Sigmoid colon (tissue), 7 donors: ENCODE measurements around the gene SNIP1. TPM values are rescaled to one million over a fixed set of nuclear protein-coding genes. Genes with fewer than 3 reads are reported as not detected.

Experiments used
- DNase-seq: peaks from one replicate; pipeline ENCODE4 v3.0.0-alpha.2; 2019
- H3K27ac ChIP-seq, 4 donors: fragments of 200-600 bp; sonication (generic); one replicate each; pipeline ENCODE4 v1.5.1; 2016 to 2019; ENCODE audit warnings: mild to moderate bottlenecking in 1 of 4
- H3K27me3 ChIP-seq, 3 donors: fragments of 200-600 bp; sonication (generic); one replicate each; pipeline ENCODE4 v1.5.1; 2019; ENCODE audit warnings: mild to moderate bottlenecking in 1 of 3
- H3K36me3 ChIP-seq, 4 donors: fragments of 200-600 bp; sonication (generic); one replicate each; pipeline ENCODE4 v1.5.1; 2016 to 2019
- H3K4me1 ChIP-seq, 4 donors: fragments of 200-600 bp; sonication (generic); one replicate each; pipeline ENCODE4 v1.5.1; 2017 to 2019
- H3K4me3 ChIP-seq, 4 donors: fragments of 200-600 bp; sonication (generic); one replicate each; pipeline ENCODE4 v1.5.1; 2017 to 2019; ENCODE audit warnings: mild to moderate bottlenecking in 2 of 4, moderate library complexity in 1 of 4
- H3K9me3 ChIP-seq, 4 donors: fragments of 200-600 bp in 3 of 4; sonication (generic) in 3 of 4; one replicate each; pipeline versions ENCODE4 v1.5.1 to v1.6.1; 2013 to 2019
- CTCF ChIP-seq, 4 experiments: fragments of 450-650 bp in 3 of 4; fragments of 200-600 bp in 1 of 4; IDR thresholded peaks; one replicate each; pipeline ENCODE4 v1.5.1; 2016 to 2019; ENCODE audit warnings: antibody characterized with exemption in 4 of 4, mild to moderate bottlenecking in 3 of 4, moderate library complexity in 2 of 4
- EP300 ChIP-seq, 4 donors: sonication (generic); formaldehyde crosslinking; IDR thresholded peaks; one replicate each; pipeline ENCODE4 v1.6.1; 2017; ENCODE audit warnings: antibody characterized with exemption in 4 of 4
- POLR2A ChIP-seq, 2 donors: fragments of 450-650 bp; IDR thresholded peaks; one replicate each; pipeline ENCODE4 v1.6.1; 2016; ENCODE audit warnings: antibody characterized with exemption in 2 of 2, mild to moderate bottlenecking in 2 of 2, moderate library complexity in 2 of 2
- POLR2AphosphoS5 ChIP-seq, 4 donors: sonication (generic); formaldehyde crosslinking; IDR thresholded peaks; one replicate each; pipeline ENCODE4 v1.6.1; 2017; ENCODE audit warnings: antibody characterized with exemption in 4 of 4
- WGBS, 2 donors: extraction: QIAGEN DNeasy Blood & Tissue Kit; methylation state at CpG; one replicate each; pipeline ENCODE4 v1.1.7; 2013; 5-methylcytosine and 5-hydroxymethylcytosine counted together
- intact Hi-C: fragments of 100-400 bp; cut with DNase I; formaldehyde crosslinking; loops from one replicate; pipeline ENCODE4 v1.15.1; 2023
- polyA plus RNA-seq, 3 donors: library from polyadenylated mRNA; stranded (reverse); fragments of 200-250 nt; gene quantifications; one replicate each; pipeline ENCODE4 v1.2.3, GENCODE V29; 2013
- total RNA-seq, 4 donors: library from RNA; depleted of rRNA; stranded (reverse); fragments of >200 nt; gene quantifications; one replicate each; pipeline ENCODE4 v1.1.0, GENCODE V29; 2016
- donor health status: healthy with polysubstance abuse.
- donor health status: Bipolar disorder and iron deficiency.
- donor health status: healthy.

Gene SNIP1
- total and polyA plus RNA-seq, 7 donors = 3.6 to 20.4 (median 7.2) TPM

GRCh38 chr1:37559080-37559479, 5.0 kb upstream of the SNIP1 start:
- Histone ChIP-seq H3K4me3 (no peak overlapping the region), H3K4me1 (peaks cover 0 to 21% (median 16%) of the 10 kb centered on the region in 4 donors), H3K27me3 (no peaks in the 10 kb centered on the region), H3K9me3 (no peaks in the 10 kb centered on the region), H3K36me3 (peaks cover 0 to 4% (median 0%) of the 10 kb centered on the region in 4 donors), H3K27ac (no peak overlapping the region)
- 88 to 89% methylated on average over 7 of the region's 7 CpGs for WGBS, 2 donors
- DNase-seq = no peak
- TF ChIP-seq CTCF (IDR thresholded peaks at IDR 0.05) (no peak), EP300 (IDR thresholded peaks at IDR 0.05) (no peak), POLR2A (IDR thresholded peaks at IDR 0.05) (no peak), POLR2AphosphoS5 (IDR thresholded peaks at IDR 0.05) (no peak)
- intact Hi-C loops = loop anchor here (5.0 kb wide), 1 partner anchor 62 kb away; no protein-coding TSS in a partner anchor

- peaks cover 0 to 4% (median 0%) of the 10 kb centered on the region in 4 donors for H3K36me3 ChIP-seq
- no peak for TF ChIP-seq POLR2A (IDR thresholded peaks at IDR 0.05)
- TF ChIP-seq CTCF (IDR thresholded peaks at IDR 0.05) = no peak
- no peak for TF ChIP-seq EP300 (IDR thresholded peaks at IDR 0.05)
- no peak for TF ChIP-seq POLR2AphosphoS5 (IDR thresholded peaks at IDR 0.05)
- no peak for DNase-seq
- 92 to 96% methylated on average over 1 of the region's 1 CpG for WGBS, 2 donors
- no peaks in the 10 kb centered on the region for H3K9me3 ChIP-seq
- no peak overlapping the region for H3K4me3 ChIP-seq
- H3K4me1 ChIP-seq = peaks cover 0 to 22% (median 19%) of the 10 kb centered on the region in 4 donors
- no peaks in the 10 kb centered on the region for H3K27me3 ChIP-seq
- intact Hi-C loops = loop anchor here (5.0 kb wide), 1 partner anchor 61 kb away; no protein-coding TSS in a partner anchor
- H3K27ac ChIP-seq = no peak overlapping the region
These were observed 4.3 kb upstream of the SNIP1 start for GRCh38 chr1:37558411-37558810.

- 83 to 88% methylated on average over 3 of the region's 3 CpGs for WGBS, 2 donors
These were observed 3.3 kb upstream of the SNIP1 start for GRCh38 chr1:37557402-37557801.

GRCh38 chr1:37556712-37557196, 2.7 kb upstream of the SNIP1 start, which contains the start of gene DNALI1:
TSS of gene DNALI1 (plus strand) at chr1:37556940. CDS start at chr1:37556995, 55 bp downstream.
- Histone ChIP-seq H3K27ac (peak within 1 kb of the TSS; percentile 60 to 77 (median 67)), H3K9me3 (no peaks in the 10 kb centered on the region), H3K4me3 (peak within 1 kb of the TSS; percentile 28 to 48 (median 42)), H3K27me3 (no peaks in the 10 kb centered on the region), H3K36me3 (peaks cover 0 to 7% (median 0%) of the 10 kb centered on the region in 4 donors), H3K4me1 (peaks cover 0 to 39% (median 30%) of the 10 kb centered on the region in 4 donors)
- intact Hi-C loops = loop anchor here (5.0 kb wide), 1 partner anchor 59 kb away; no protein-coding TSS in a partner anchor
- TF ChIP-seq POLR2A (IDR thresholded peaks at IDR 0.05) (no peak), CTCF (IDR thresholded peaks at IDR 0.05) (peak in 1 of 4 experiments; percentile 5), POLR2AphosphoS5 (IDR thresholded peaks at IDR 0.05) (peak in 3 of 4 donors; percentile 23 to 53 (median 46)), EP300 (IDR thresholded peaks at IDR 0.05) (no peak)
- DNase-seq = peak; percentile 96
- WGBS, 2 donors = 20 to 26% methylated on average over 31 of the region's 31 CpGs

More at GRCh38 chr1:37557402-37557801, 3.3 kb upstream of the SNIP1 start:
- Histone ChIP-seq H3K4me3 (peak overlapping the region; percentile 28 to 48 (median 42)), H3K27me3 (no peaks in the 10 kb centered on the region), H3K27ac (peak overlapping the region; percentile 60 to 77 (median 67)), H3K9me3 (no peaks in the 10 kb centered on the region), H3K36me3 (peaks cover 0 to 5% (median 0%) of the 10 kb centered on the region in 4 donors), H3K4me1 (peaks cover 0 to 32% (median 29%) of the 10 kb centered on the region in 4 donors)
- no peak for TF ChIP-seq POLR2AphosphoS5 (IDR thresholded peaks at IDR 0.05)
- TF ChIP-seq CTCF (IDR thresholded peaks at IDR 0.05) = no peak
- no peak for TF ChIP-seq POLR2A (IDR thresholded peaks at IDR 0.05)
- no peak for DNase-seq
- intact Hi-C loops = loop anchor here (5.0 kb wide), 1 partner anchor 60 kb away; no protein-coding TSS in a partner anchor
